Measurements from ENCODE around the gene ADRA2C.

The ADRA2C gene

DNA sequence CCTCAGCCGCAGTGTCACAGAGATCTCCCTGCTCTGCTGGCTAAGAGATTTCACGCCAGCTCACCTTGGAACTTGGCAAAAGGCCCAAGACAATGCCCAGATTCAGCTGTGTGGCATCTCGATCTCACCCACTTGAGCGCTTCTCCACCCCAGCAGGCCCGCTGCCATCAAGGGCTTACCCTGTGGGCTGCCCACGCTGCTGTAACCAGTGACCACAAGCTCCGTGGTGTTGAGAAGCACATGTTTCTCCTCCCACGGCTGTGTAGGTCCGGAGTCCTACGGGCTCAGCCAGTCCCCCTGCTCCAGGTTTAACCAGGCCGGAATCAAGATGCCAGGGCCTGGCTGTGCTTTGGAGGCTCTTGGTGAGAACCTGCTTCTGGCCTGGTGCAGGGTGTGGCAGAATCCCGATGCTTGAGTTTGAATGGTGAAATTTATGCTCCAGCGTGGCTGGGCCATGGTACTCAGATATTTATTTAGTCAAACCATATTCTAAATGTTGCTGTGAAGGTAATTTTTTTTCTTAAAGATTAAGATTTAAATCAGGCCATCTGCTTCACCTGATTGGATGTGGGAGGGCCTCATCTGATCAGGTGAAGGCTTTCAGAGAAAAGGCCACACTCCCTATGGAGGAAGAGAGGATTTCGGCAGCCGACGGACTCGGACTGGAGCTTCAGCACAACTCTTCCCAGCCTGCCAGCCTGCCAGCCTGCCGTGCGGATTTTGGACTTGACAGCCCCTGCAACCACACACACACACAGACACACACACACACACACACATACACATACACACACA is 24.8 kb upstream of the ADRA2C start:
- no peak overlapping the region for H3K4me3 ChIP-seq (ENCODE audit: low read length)
- TF ChIP-seq, protein P1, sequence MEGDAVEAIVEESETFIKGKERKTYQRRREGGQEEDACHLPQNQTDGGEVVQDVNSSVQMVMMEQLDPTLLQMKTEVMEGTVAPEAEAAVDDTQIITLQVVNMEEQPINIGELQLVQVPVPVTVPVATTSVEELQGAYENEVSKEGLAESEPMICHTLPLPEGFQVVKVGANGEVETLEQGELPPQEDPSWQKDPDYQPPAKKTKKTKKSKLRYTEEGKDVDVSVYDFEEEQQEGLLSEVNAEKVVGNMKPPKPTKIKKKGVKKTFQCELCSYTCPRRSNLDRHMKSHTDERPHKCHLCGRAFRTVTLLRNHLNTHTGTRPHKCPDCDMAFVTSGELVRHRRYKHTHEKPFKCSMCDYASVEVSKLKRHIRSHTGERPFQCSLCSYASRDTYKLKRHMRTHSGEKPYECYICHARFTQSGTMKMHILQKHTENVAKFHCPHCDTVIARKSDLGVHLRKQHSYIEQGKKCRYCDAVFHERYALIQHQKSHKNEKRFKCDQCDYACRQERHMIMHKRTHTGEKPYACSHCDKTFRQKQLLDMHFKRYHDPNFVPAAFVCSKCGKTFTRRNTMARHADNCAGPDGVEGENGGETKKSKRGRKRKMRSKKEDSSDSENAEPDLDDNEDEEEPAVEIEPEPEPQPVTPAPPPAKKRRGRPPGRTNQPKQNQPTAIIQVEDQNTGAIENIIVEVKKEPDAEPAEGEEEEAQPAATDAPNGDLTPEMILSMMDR (IDR thresholded peaks at IDR 0.05; ENCODE audit: insufficient read depth, low read depth, low read length, missing control alignments): no peak
- DNase-seq (ENCODE audit: low read depth): no peak

DNA sequence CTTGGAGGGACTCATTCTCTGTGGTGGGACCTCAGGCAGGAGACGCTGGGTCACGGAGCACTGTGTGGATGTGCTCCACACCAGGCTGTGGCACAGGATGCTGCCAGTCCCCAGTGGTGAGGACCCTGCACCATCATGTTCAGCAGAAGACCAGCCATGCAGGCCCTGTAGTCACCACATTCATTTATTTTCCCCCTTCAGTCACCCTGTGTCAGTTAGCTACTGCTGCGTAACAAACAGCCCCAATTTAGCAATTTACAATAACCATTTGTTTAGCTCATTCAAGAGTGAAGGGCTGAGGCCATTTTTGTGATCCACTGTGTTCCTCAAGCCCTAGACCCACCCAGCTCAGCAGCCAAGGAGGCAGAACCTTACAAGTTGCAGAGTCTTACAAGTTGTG is 23.6 kb upstream of the ADRA2C start:
- TF ChIP-seq, protein P1 (IDR thresholded peaks at IDR 0.05; ENCODE audit: insufficient read depth, low read depth, low read length, missing control alignments): no peak
- H3K4me3 ChIP-seq (ENCODE audit: low read length): no peak overlapping the region
- DNase-seq (ENCODE audit: low read depth): no peak

DNA sequence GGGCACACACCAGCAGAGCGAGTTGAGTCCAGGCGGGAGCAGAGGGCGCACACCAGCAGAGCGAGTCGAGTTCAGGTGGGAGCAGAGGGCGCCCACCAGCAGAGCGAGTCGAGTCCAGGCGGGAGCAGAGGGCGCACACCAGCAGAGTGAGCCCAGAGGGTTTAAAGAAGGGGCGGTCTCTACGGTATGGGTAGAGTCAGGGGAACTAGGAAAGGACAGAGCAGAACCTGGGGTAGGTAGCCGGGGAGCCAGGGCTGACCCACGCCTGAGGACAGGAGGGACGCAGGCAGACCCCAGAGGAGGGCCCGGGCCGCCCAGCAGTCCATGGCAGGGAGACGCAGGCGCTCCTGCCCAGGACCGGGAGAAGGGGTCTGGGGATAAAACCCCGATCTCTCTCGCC is 22.0 kb upstream of the ADRA2C start:
- H3K4me3 ChIP-seq (ENCODE audit: low read length): no peak overlapping the region
- no peak for DNase-seq (ENCODE audit: low read depth)
- TF ChIP-seq, protein P1 (IDR thresholded peaks at IDR 0.05; ENCODE audit: insufficient read depth, low read depth, low read length, missing control alignments): no peak

DNA sequence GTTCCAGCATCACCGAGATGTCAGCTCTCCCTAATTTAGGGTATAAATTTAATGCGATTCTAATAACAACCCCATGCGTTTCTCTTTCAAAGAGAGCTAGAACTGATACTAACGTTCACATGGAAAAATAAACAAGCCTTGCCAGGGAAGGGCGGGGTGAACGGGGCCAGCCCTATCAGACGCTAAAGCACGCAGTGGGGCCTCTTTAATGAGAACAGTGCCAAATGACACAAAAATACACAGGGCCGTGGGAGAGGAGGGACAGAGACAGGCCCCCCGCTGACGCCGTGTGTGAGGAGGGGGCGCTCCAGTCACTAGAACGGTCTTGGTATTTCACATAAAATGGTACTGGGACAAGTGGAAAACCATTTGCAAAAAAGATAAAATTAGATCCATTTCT is 21.3 kb upstream of the ADRA2C start:
- no peak overlapping the region for H3K4me3 ChIP-seq (ENCODE audit: low read length)
- TF ChIP-seq, protein P1 (IDR thresholded peaks at IDR 0.05; ENCODE audit: insufficient read depth, low read depth, low read length, missing control alignments): no peak
- DNase-seq (ENCODE audit: low read depth): no peak

DNA sequence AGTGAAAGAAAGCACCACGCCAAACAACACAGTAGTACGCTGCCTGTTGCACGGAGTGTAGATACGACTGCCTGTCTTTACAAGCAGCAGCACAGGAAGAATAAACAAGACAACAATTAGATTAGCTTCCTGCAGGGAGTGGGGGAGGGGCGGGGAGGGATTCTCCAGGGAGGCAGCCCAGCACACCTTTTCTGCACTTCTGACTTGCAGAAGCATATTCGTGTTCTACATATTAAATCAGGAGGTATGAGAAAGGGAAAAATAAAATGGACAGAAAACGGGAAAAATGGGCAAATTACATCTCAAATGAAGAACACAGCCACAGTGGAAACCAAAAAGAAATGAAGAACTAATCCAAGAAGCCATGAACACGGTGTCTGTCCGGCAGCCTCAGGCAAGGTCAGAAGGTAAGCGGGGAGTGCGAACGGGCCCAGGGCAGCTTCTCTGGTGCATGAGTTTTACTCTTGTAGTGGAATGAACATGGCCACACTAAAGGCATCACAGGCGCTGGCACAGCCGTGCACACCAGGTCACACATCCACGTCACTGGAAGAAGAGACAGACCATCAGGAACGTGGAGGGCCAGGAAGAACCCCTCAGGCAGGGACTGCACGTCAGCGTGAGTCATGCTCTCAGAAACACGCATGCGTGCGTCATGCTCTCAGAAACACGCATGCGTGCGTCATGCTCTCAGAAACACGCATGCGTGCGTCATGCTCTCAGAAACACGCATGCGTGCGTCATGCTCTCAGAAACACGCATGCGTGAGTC is 20.1 kb upstream of the ADRA2C start:
- no peak for DNase-seq (ENCODE audit: low read depth)
- TF ChIP-seq, protein P1 (IDR thresholded peaks at IDR 0.05; ENCODE audit: insufficient read depth, low read depth, low read length, missing control alignments): no peak
- H3K4me3 ChIP-seq (ENCODE audit: low read length): no peak overlapping the region

DNA sequence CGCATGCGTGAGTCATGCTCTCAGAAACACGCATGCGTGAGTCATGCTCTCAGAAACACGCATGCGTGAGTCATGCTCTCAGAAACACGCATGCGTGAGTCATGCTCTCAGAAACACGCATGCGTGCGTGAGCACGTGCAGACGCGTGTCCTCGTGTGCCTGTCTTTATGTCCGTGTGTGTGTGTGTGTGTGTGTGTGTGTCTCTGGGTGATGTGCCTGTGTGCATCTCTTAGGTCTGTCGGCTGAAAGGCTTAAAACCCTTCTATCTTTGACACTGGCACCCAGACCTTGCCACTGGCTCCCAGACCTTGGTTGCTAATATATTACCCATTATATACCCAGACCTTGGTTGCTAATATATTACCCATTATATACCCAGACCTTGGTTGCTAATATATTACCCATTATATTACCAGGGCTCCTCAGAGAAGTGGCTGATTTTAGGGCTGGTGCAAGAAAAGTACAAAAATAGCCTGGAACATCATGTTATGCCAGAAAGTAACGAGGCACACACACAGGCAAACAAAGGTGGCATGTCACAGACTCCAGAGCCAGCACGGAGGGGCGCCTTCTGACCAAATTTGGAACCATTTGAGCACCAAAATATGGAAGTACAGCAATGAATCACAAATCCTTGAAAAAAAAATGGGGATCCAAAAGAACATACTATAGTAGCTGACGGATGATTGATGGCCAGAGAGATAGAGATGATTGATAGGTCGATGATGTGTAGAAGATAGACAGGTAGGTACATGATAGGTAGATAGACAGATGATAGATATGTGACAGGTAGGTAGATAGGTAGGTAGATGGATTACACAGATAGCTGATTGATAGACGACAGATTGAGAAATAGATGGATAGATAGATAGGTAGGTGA is 19.2 kb upstream of the ADRA2C start:
- DNase-seq (ENCODE audit: low read depth): no peak
- TF ChIP-seq, protein P1 (IDR thresholded peaks at IDR 0.05; ENCODE audit: insufficient read depth, low read depth, low read length, missing control alignments): no peak
- no peak overlapping the region for H3K4me3 ChIP-seq (ENCODE audit: low read length)

Data from epithelial cell of esophagus (primary cell).